ENCODE measurements around the gene DGKG. TPM values are rescaled to one million over a fixed set of nuclear protein-coding genes. Genes with fewer than 3 reads are reported as not detected.

Gene DGKG
- total and polyA plus RNA-seq, 10 of the 15 experiments (the other 5 are each of a cell fraction or from before 2014, with no cell fraction given): 0.39 to 6.2 (median 4.7) TPM

DNA sequence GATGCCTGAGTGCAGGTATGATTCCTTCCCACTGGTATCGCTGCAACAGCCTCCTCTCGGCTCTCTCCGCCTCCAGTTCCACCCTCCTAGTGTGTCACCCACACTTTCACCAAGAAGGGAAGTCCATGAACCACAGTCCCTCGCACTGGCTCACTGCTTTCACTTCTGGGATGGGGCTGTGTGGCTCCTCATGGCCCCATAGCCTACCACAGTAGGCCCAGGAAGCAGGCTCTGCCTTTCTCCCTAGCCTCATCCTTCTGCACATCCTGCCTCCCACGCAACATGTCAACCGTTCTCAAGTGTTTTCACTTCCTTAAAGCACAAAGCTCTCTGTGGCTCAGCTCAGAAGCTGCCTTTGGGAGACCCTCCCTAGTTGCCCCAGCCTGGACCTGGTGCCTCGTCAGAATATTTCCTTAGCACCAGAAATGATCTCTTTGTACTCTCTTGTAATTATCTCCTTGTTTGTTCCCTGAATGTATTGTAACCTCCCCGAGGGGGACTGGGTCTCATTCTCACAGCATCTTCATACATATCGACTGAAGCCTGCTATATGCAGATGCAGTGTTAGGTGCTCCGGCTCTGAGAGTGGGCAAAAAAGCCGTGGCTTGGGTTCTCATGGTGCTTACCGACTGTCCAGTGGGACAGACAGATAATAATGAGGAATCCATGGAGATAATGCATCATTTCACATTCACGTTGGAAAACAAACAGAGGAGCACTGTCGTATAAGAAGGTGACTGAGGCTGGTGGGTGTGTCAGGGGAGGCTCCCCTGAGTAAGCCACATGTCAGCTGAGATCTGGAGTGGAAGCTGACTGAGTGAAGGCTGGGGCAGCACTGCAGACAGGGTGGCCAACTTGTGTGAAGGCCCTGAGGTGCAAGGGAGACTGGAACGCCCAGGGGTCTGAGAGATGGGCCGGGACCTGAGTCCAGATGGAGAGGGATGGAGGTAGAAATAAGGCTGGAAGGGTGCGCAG is 107.1 kb downstream of the DGKG start (continued):
- TF ChIP-seq CEBPZ (IDR thresholded peaks at IDR 0.05; ENCODE audit: low read depth, low read length): no peak
- peak; percentile 63 for TF ChIP-seq MEF2B (IDR thresholded peaks at IDR 0.05; ENCODE audit: partially characterized antibody, poor library complexity, severe bottlenecking)
- TF ChIP-seq RBBP5 (conservative IDR thresholded peaks at IDR 0.05): no peak
- TF ChIP-seq ZNF24 (IDR thresholded peaks at IDR 0.05): no peak
- no peak; the same call in 1 of the 2 replicates for TF ChIP-seq BACH1 (IDR thresholded peaks at IDR 0.05; ENCODE audit: borderline replicate concordance)
- TF ChIP-seq CHD2 (IDR thresholded peaks at IDR 0.05; ENCODE audit: borderline replicate concordance, low read depth, low read length): 0 out of 2 replicates have a peak, but pooled peaks have one; percentile 13
- TF ChIP-seq MTA2 (IDR thresholded peaks at IDR 0.05; ENCODE audit: low read depth): peak; percentile 74
- no peak for TF ChIP-seq ZNF384 (IDR thresholded peaks at IDR 0.05; ENCODE audit: borderline replicate concordance, low read depth, low read length)
- no peak for TF ChIP-seq NR2C2 (IDR thresholded peaks at IDR 0.05; ENCODE audit: borderline replicate concordance, control insufficient read depth, insufficient read length, low read depth)
- no peak for TF ChIP-seq JUND (IDR thresholded peaks at IDR 0.05; ENCODE audit: low read depth, low read length)
- no peak for TF ChIP-seq ZSCAN29 (IDR thresholded peaks at IDR 0.05)
- TF ChIP-seq POLR2AphosphoS2 (IDR thresholded peaks at IDR 0.05; ENCODE audit: low read depth, low read length): no peak
- TF ChIP-seq POU2F2 (IDR thresholded peaks at IDR 0.05; ENCODE audit: borderline replicate concordance, low read depth, low read length): no peak
- TF ChIP-seq TCF12 (IDR thresholded peaks at IDR 0.05; ENCODE audit: low read depth, low read length): no peak
- TF ChIP-seq ETV6 (conservative IDR thresholded peaks at IDR 0.05 in 1 of 2, IDR thresholded peaks at IDR 0.05 in 1 of 2; ENCODE audit: borderline replicate concordance in 1 of 2, low read depth in 1 of 2): peak in 1 of 2 experiments; percentile 80; a peak in 2 of 4 replicates
- no peak for TF ChIP-seq SMC3 (IDR thresholded peaks at IDR 0.05; ENCODE audit: borderline replicate concordance, low read length)
- TF ChIP-seq ZNF622 (IDR thresholded peaks at IDR 0.05): no peak
- no peak for TF ChIP-seq ESRRA (IDR thresholded peaks at IDR 0.05; ENCODE audit: low read length)
- TF ChIP-seq EP300 (IDR thresholded peaks at IDR 0.05; ENCODE audit: borderline replicate concordance in 1 of 2, control insufficient read depth in 1 of 2, low read depth in 2 of 2, low read length in 2 of 2): peak in 1 of 2 experiments; percentile 76; a peak in 2 of 4 replicates
- TF ChIP-seq POLR2A (IDR thresholded peaks at IDR 0.05; ENCODE audit: low read depth, low read length): peak; percentile 45; the same call in 1 of the 2 replicates
- TF ChIP-seq RCOR1 (conservative IDR thresholded peaks at IDR 0.05; ENCODE audit: low read depth, low read length): no peak; the same call in 1 of the 2 replicates
- TF ChIP-seq SIN3A (IDR thresholded peaks at IDR 0.05; ENCODE audit: low read depth, low read length): 0 out of 2 replicates have a peak, but pooled peaks have one; percentile 31
- TF ChIP-seq, protein P1, sequence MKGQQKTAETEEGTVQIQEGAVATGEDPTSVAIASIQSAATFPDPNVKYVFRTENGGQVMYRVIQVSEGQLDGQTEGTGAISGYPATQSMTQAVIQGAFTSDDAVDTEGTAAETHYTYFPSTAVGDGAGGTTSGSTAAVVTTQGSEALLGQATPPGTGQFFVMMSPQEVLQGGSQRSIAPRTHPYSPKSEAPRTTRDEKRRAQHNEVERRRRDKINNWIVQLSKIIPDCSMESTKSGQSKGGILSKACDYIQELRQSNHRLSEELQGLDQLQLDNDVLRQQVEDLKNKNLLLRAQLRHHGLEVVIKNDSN (IDR thresholded peaks at IDR 0.05; ENCODE audit: borderline replicate concordance, extremely low read length, insufficient read depth, low read depth, low read length): no peak
- TF ChIP-seq SMAD5 (IDR thresholded peaks at IDR 0.05; ENCODE audit: low read depth): no peak
- peak; percentile 99 for TF ChIP-seq EED (IDR thresholded peaks at IDR 0.05; ENCODE audit: low read depth)
- no peak for TF ChIP-seq ZZZ3 (IDR thresholded peaks at IDR 0.05; ENCODE audit: control insufficient read depth, insufficient read length, low read depth)
- TF ChIP-seq IKZF2 (IDR thresholded peaks at IDR 0.05): peak; percentile 99
